Tibial artery (tissue), 4 donors: Measurements from ENCODE around the gene ZFR.
"Not testable (repeated sequence)": the region's sequence is repeated elsewhere in the genome, so short reads cannot be mapped to it uniquely, and the experiment has no call there.

Source experiments
- DNase-seq, 2 donors: peaks; one replicate each; pipeline ENCODE4 v3.0.0-alpha.2; 2019
- H3K27ac ChIP-seq, 2 donors: fragments of 200-600 bp; sonication (generic) in 1 of 2; 1 replicate in 1 of 2; 2 replicates in 1 of 2; pipeline ENCODE4 v1.5.1; 2018 to 2019; ENCODE audit warnings: mild to moderate bottlenecking in 1 of 2
- H3K27me3 ChIP-seq, 2 donors: fragments of 200-600 bp; sonication (generic) in 1 of 2; one replicate each; pipeline versions ENCODE4 v1.5.1 to v1.6.0; 2016 to 2019
- H3K36me3 ChIP-seq, 3 donors: fragments of 200-600 bp; sonication (generic) in 2 of 3; one replicate each; pipeline ENCODE4 v1.5.1; 2016 to 2019; ENCODE audit warnings: mild to moderate bottlenecking in 2 of 3
- H3K4me1 ChIP-seq, 4 donors: fragments of 200-600 bp; sonication (generic) in 2 of 4; 1 replicate in 3 of 4; 2 replicates in 1 of 4; pipeline ENCODE4 v1.5.1; 2016 to 2019
- H3K4me3 ChIP-seq, 2 donors: fragments of 200-600 bp; sonication (generic) in 1 of 2; 1 replicate in 1 of 2; 2 replicates in 1 of 2; pipeline ENCODE4 v1.5.1; 2018 to 2019; ENCODE audit warnings: mild to moderate bottlenecking in 2 of 2
- H3K9me3 ChIP-seq, 3 donors: fragments of 200-600 bp; sonication (generic) in 1 of 3; one replicate each; pipeline ENCODE4 v1.5.1; 2016 to 2019
- CTCF ChIP-seq, 2 experiments: fragments of 200-600 bp in 1 of 2; fragments of 450-650 bp in 1 of 2; IDR thresholded peaks; one replicate each; pipeline ENCODE4 v1.5.1; 2017 to 2019; ENCODE audit warnings: antibody characterized with exemption in 2 of 2, mild to moderate bottlenecking in 1 of 2, moderate library complexity in 1 of 2
- intact Hi-C: fragments of 100-400 bp; cut with DNase I; formaldehyde crosslinking; loops from one replicate; pipeline ENCODE4 v1.15.0; 2023; ENCODE audit warnings: low total_unique reads

The ZFR gene

GRCh38 chr5:32458880-32459495 lies 14.4 kb upstream of the ZFR start:
- no peaks in the 10 kb centered on the region for H3K4me1 ChIP-seq
- H3K36me3 ChIP-seq, result no peaks in the 10 kb centered on the region
- no peak overlapping the region for H3K4me3 ChIP-seq
- no peak for TF ChIP-seq CTCF (IDR thresholded peaks at IDR 0.05)
- intact Hi-C loops, result no loop called here
- H3K27me3 ChIP-seq, result no peaks in the 10 kb centered on the region
- H3K27ac ChIP-seq, result no peak overlapping the region
- H3K9me3 ChIP-seq, result no peaks in the 10 kb centered on the region
- no peak for DNase-seq

- intact Hi-C loops, result no loop called here
- H3K27ac ChIP-seq, result no peak overlapping the region
- no peaks in the 10 kb centered on the region for H3K4me1 ChIP-seq
- no peak for DNase-seq
- no peak for TF ChIP-seq CTCF (IDR thresholded peaks at IDR 0.05)
- no peaks in the 10 kb centered on the region for H3K36me3 ChIP-seq
- no peak overlapping the region for H3K4me3 ChIP-seq
- no peaks in the 10 kb centered on the region for H3K9me3 ChIP-seq
- no peaks in the 10 kb centered on the region for H3K27me3 ChIP-seq
These were observed 10.8 kb upstream of the ZFR start for GRCh38 chr5:32455311-32455710.

GRCh38 chr5:32454821-32455220 lies 10.3 kb upstream of the ZFR start:
- DNase-seq, result no peak
- TF ChIP-seq CTCF (IDR thresholded peaks at IDR 0.05), result no peak
- intact Hi-C loops, result no loop called here

GRCh38 chr5:32453916-32454315 lies 9.4 kb upstream of the ZFR start:
- no peak for TF ChIP-seq CTCF (IDR thresholded peaks at IDR 0.05)
- Histone ChIP-seq H3K9me3 (no peaks in the 10 kb centered on the region), H3K36me3 (no peaks in the 10 kb centered on the region), H3K4me1 (no peaks in the 10 kb centered on the region), H3K4me3 (no peak overlapping the region), H3K27ac (no peak overlapping the region), H3K27me3 (no peaks in the 10 kb centered on the region)
- DNase-seq, result no peak
- intact Hi-C loops, result no loop called here

More at GRCh38 chr5:32454821-32455220, 10.3 kb upstream of the ZFR start:
- H3K27me3 ChIP-seq, result no peaks in the 10 kb centered on the region
- H3K27ac ChIP-seq, result no peak overlapping the region
- no peaks in the 10 kb centered on the region for H3K9me3 ChIP-seq
- no peaks in the 10 kb centered on the region for H3K4me1 ChIP-seq
- no peaks in the 10 kb centered on the region for H3K36me3 ChIP-seq
- no peak overlapping the region for H3K4me3 ChIP-seq

- H3K9me3 ChIP-seq, intact Hi-C loops, H3K27ac ChIP-seq, DNase-seq, H3K4me3 ChIP-seq, H3K36me3 ChIP-seq, H3K27me3 ChIP-seq, H3K4me1 ChIP-seq: not testable (repeated sequence)
These were observed 7.8 kb upstream of the ZFR start for GRCh38 chr5:32452316-32452715.

- Histone ChIP-seq H3K4me1 (no peaks in the 10 kb centered on the region), H3K36me3 (no peaks in the 10 kb centered on the region), H3K27me3 (no peaks in the 10 kb centered on the region), H3K27ac (no peak overlapping the region), H3K9me3 (no peaks in the 10 kb centered on the region), H3K4me3 (no peak overlapping the region)
- intact Hi-C loops, result no loop called here
- TF ChIP-seq CTCF (IDR thresholded peaks at IDR 0.05), result no peak
- no peak for DNase-seq
These were observed 6.4 kb upstream of the ZFR start for GRCh38 chr5:32450952-32451351.
